GM10847 (cell line): Measurements from ENCODE around the gene HK1.

ENCODE experiments used
- POLR2A ChIP-seq: IDR thresholded peaks from 2 replicates; pipeline ENCODE4 v1.6.1; 2011; ENCODE audit not compliant: insufficient read length; ENCODE audit errors: extremely low read depth

HK1 gene

GRCh38 chr10:69332278-69333010 lies 54.1 kb downstream of the HK1 start:
- no peak for TF ChIP-seq POLR2A

- TF ChIP-seq POLR2A = no peak
Observed at GRCh38 chr10:69333205-69333604, 54.9 kb downstream of the HK1 start.

GRCh38 chr10:69334302-69335062 lies 56.2 kb downstream of the HK1 start:
- TF ChIP-seq POLR2A = no peak

- no peak for TF ChIP-seq POLR2A
Observed at GRCh38 chr10:69335063-69335587, 56.8 kb downstream of the HK1 start.

GRCh38 chr10:69335613-69336012 lies 57.3 kb downstream of the HK1 start:
- TF ChIP-seq POLR2A = no peak

- no peak for TF ChIP-seq POLR2A
Observed at GRCh38 chr10:69336952-69337295, 58.6 kb downstream of the HK1 start.

GRCh38 chr10:69337296-69338132 lies 59.2 kb downstream of the HK1 start:
- TF ChIP-seq POLR2A = no peak

GRCh38 chr10:69338133-69338456 lies 59.8 kb downstream of the HK1 start:
- TF ChIP-seq POLR2A = no peak

- no peak for TF ChIP-seq POLR2A
Observed at GRCh38 chr10:69338547-69339450, 60.5 kb downstream of the HK1 start.

- no peak for TF ChIP-seq POLR2A
Observed at GRCh38 chr10:69340695-69341094, 62.4 kb downstream of the HK1 start.

- TF ChIP-seq POLR2A = no peak
Observed at GRCh38 chr10:69343905-69344304, 65.6 kb downstream of the HK1 start.

GRCh38 chr10:69344591-69345252 lies 66.4 kb downstream of the HK1 start:
- no peak for TF ChIP-seq POLR2A

GRCh38 chr10:69345402-69345801 lies 67.1 kb downstream of the HK1 start:
- TF ChIP-seq POLR2A = no peak

- no peak for TF ChIP-seq POLR2A
Observed at GRCh38 chr10:69345890-69346474, 67.7 kb downstream of the HK1 start.
